SK-N-SH treated with all-trans-retinoic acid at 6 μM for 48 hours (cell line): Measurements from ENCODE around the gene DBN1.

Source experiments
- PATZ1 ChIP-seq: fragments of 250-450 bp; sonication (Bioruptor Pico); IDR thresholded peaks from 2 replicates; pipeline ENCODE4 v1.8.0; 2020; ENCODE audit warnings: mild to moderate bottlenecking, moderate library complexity, borderline replicate concordance
- ZNF8 ChIP-seq: fragments of 450-650 bp; formaldehyde crosslinking; IDR thresholded peaks from 2 replicates; pipeline ENCODE4 v1.5.0; 2020; ENCODE audit warnings: mild to moderate bottlenecking, moderate library complexity

- TF ChIP-seq PATZ1 (no peak), ZNF8 (CRISPR knock-in tag) (no peak)
Measured at GRCh38 chr5:177444106-177445051, 29.1 kb downstream of the DBN1 start.
